ENCODE data around the gene AOC3. TPM values are rescaled to one million over a fixed set of nuclear protein-coding genes. Genes with fewer than 3 reads are reported as not detected.
"Not testable (repeated sequence)": the region's sequence is repeated elsewhere in the genome, so short reads cannot be mapped to it uniquely, and the experiment has no call there.

Gene AOC3
- total RNA-seq, 1 experiment from 2014 or later: 0.26 TPM

GRCh38 chr17:42866631-42867575 is 15.9 kb downstream of the AOC3 start:
- TF ChIP-seq EZH2 (IDR thresholded peaks at IDR 0.05; ENCODE audit: low read length, unreplicated experiment) (no peak), EZH2phosphoT487 (IDR thresholded peaks at IDR 0.05; ENCODE audit: borderline replicate concordance, low read length) (no peak), CTCF (conservative IDR thresholded peaks at IDR 0.05; ENCODE audit: low read depth, low read length) (no peak)
- intact Hi-C loops (cut with micrococcal nuclease): no loop called here
- DNase-seq (no peak), ATAC-seq (no peak)
- Histone ChIP-seq H4K20me1 (ENCODE audit: low read length) (no peaks in the 10 kb centered on the region), H3K27ac (ENCODE audit: low read length) (no peak overlapping the region), H3K79me2 (ENCODE audit: low read length) (no peaks in the 10 kb centered on the region), H3K4me1 (ENCODE audit: insufficient read depth, low read length) (no peaks in the 10 kb centered on the region), H3K27me3 (ENCODE audit: low read length) (no peaks in the 10 kb centered on the region), H2AFZ (ENCODE audit: low read length) (no peak overlapping the region), H3K9me2 (replicated peaks; ENCODE audit: low read length) (no peaks in the 10 kb centered on the region), H3F3A (ENCODE audit: low read length, unreplicated experiment) (no peaks in the 10 kb centered on the region), H3K9me3 (ENCODE audit: low read length) (no peaks in the 10 kb centered on the region), H3K9ac (ENCODE audit: low read length) (no peak overlapping the region), H3K4me3 (ENCODE audit: low read length) (no peak overlapping the region), H3K36me3 (ENCODE audit: low read depth, low read length) (no peaks in the 10 kb centered on the region), H3K4me2 (ENCODE audit: low read length) (no peak overlapping the region)
- CTCF ChIA-PET: no interaction called here
- POLR2A ChIA-PET (ENCODE audit: unreplicated experiment): no interaction called here
- no TSS peak for BruUV-seq (replicated peaks)

DNA sequence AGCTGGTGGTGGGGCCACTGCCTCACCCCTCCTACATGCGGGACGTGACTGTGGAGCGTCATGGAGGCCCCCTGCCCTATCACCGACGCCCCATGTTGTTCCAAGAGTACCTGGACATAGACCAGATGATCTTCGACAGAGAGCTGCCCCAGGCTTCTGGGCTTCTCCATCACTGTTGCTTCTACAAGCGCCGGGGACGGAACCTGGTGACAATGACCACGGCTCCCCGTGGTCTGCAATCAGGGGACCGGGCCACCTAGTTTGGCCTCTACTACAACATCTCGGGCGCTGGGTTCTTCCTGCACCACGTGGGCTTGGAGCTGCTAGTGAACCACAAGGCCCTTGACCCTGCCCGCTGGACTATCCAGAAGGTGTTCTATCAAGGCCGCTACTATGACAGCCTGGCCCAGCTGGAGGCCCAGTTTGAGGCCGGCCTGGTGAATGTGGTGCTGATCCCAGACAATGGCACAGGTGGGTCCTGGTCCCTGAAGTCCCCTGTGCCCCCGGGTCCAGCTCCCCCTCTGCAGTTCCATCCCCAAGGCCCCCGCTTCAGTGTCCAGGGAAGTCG is 16.8 kb downstream of the AOC3 start:
- POLR2A ChIA-PET (ENCODE audit: unreplicated experiment); DNase-seq; H2AFZ ChIP-seq (ENCODE audit: low read length); H3K4me2 ChIP-seq (ENCODE audit: low read length); H3K4me3 ChIP-seq (ENCODE audit: low read length); H3K9me2 ChIP-seq (replicated peaks; ENCODE audit: low read length); H3K9ac ChIP-seq (ENCODE audit: low read length); H3K9me3 ChIP-seq (ENCODE audit: low read length); H3K36me3 ChIP-seq (ENCODE audit: low read depth, low read length); H3K79me2 ChIP-seq (ENCODE audit: low read length); CTCF ChIA-PET; H3K27ac ChIP-seq (ENCODE audit: low read length); H3K4me1 ChIP-seq (ENCODE audit: insufficient read depth, low read length); H4K20me1 ChIP-seq (ENCODE audit: low read length); intact Hi-C loops (cut with micrococcal nuclease); H3F3A ChIP-seq (ENCODE audit: low read length, unreplicated experiment); BruUV-seq (replicated peaks); ATAC-seq; H3K27me3 ChIP-seq (ENCODE audit: low read length): not testable (repeated sequence)

- POLR2A ChIA-PET (ENCODE audit: unreplicated experiment): no interaction called here
- no peak for DNase-seq
- CTCF ChIA-PET: no interaction called here
- intact Hi-C loops (cut with micrococcal nuclease): no loop called here
- no peak overlapping the region for H2AFZ ChIP-seq (ENCODE audit: low read length)
- no peaks in the 10 kb centered on the region for H3K4me1 ChIP-seq (ENCODE audit: insufficient read depth, low read length)
- no peaks in the 10 kb centered on the region for H3F3A ChIP-seq (ENCODE audit: low read length, unreplicated experiment)
- H3K9me3 ChIP-seq (ENCODE audit: low read length): no peaks in the 10 kb centered on the region
- BruUV-seq (replicated peaks): no TSS peak
- TF ChIP-seq CTCF (conservative IDR thresholded peaks at IDR 0.05; ENCODE audit: low read depth, low read length) (no peak), EZH2 (IDR thresholded peaks at IDR 0.05; ENCODE audit: low read length, unreplicated experiment) (no peak), EZH2phosphoT487 (IDR thresholded peaks at IDR 0.05; ENCODE audit: borderline replicate concordance, low read length) (no peak)
- H3K4me3 ChIP-seq (ENCODE audit: low read length): no peak overlapping the region
- H3K79me2 ChIP-seq (ENCODE audit: low read length): no peaks in the 10 kb centered on the region
- H3K4me2 ChIP-seq (ENCODE audit: low read length): no peak overlapping the region
- no peak overlapping the region for H3K9ac ChIP-seq (ENCODE audit: low read length)
- no peaks in the 10 kb centered on the region for H3K9me2 ChIP-seq (replicated peaks; ENCODE audit: low read length)
- H3K27me3 ChIP-seq (ENCODE audit: low read length): no peaks in the 10 kb centered on the region
- ATAC-seq: no peak
- H4K20me1 ChIP-seq (ENCODE audit: low read length): no peaks in the 10 kb centered on the region
- no peak overlapping the region for H3K27ac ChIP-seq (ENCODE audit: low read length)
- H3K36me3 ChIP-seq (ENCODE audit: low read depth, low read length): no peaks in the 10 kb centered on the region
These were observed 17.3 kb downstream of the AOC3 start for GRCh38 chr17:42868338-42868737.
